Vagina (tissue), 2 donors: ENCODE data around the gene AHR.

ENCODE experiments used
- POLR2A ChIP-seq, 2 donors: fragments of 450-650 bp; IDR thresholded peaks; one replicate each; pipeline ENCODE4 v1.6.1; 2017; ENCODE audit warnings: antibody characterized with exemption in 2 of 2, mild to moderate bottlenecking in 2 of 2, moderate library complexity in 2 of 2
- POLR2AphosphoS5 ChIP-seq, 2 donors: sonication (generic); formaldehyde crosslinking; IDR thresholded peaks; one replicate each; pipeline ENCODE4 v1.9.0; 2017; ENCODE audit warnings: antibody characterized with exemption in 2 of 2, mild to moderate bottlenecking in 2 of 2, low read depth in 1 of 2; ENCODE audit not compliant: insufficient read depth in 1 of 2
- TF ChIP-seq, protein P1 (sequence below), 3 experiments: fragments of 450-650 bp in 2 of 3; fragments of 200-600 bp in 1 of 3; sonication (generic) in 1 of 3; IDR thresholded peaks; one replicate each; pipeline ENCODE4 v1.5.1; 2017 to 2019; ENCODE audit warnings: antibody characterized with exemption in 3 of 3, mild to moderate bottlenecking in 2 of 3, moderate library complexity in 2 of 3

DNA sequence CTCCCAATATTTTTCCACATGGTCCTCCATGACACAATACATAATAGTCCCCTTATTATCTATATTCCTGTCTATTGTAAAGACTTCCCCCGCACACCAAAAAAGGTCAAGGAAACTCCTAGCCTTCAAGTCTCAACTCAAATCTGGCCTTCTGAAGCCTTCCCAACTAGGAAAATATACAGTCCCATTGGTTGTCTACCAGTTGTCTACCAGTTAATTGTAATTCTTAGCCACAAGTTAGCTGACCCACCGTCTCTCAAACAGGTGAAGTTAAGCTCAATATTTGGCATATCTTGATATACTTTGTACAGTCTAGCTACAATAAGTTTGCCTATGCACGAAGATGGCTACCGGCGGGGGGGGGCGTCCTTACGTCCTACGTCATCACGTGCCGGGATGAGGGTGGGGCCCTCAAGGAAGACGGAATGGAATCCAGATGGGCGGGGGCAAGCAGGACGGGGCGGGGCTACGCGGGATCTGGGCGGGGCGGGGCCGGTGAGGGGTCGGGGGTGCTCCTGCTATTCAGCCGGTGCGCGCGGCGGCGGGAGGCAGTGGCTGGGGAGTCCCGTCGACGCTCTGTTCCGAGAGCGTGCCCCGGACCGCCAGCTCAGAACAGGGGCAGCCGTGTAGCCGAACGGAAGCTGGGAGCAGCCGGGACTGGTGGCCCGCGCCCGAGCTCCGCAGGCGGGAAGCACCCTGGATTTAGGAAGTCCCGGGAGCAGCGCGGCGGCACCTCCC, at the start of gene AHR:
- TF ChIP-seq, protein P1, sequence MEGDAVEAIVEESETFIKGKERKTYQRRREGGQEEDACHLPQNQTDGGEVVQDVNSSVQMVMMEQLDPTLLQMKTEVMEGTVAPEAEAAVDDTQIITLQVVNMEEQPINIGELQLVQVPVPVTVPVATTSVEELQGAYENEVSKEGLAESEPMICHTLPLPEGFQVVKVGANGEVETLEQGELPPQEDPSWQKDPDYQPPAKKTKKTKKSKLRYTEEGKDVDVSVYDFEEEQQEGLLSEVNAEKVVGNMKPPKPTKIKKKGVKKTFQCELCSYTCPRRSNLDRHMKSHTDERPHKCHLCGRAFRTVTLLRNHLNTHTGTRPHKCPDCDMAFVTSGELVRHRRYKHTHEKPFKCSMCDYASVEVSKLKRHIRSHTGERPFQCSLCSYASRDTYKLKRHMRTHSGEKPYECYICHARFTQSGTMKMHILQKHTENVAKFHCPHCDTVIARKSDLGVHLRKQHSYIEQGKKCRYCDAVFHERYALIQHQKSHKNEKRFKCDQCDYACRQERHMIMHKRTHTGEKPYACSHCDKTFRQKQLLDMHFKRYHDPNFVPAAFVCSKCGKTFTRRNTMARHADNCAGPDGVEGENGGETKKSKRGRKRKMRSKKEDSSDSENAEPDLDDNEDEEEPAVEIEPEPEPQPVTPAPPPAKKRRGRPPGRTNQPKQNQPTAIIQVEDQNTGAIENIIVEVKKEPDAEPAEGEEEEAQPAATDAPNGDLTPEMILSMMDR (IDR thresholded peaks at IDR 0.05), result no peak
- TF ChIP-seq POLR2A (IDR thresholded peaks at IDR 0.05), result peak; percentile 74 to 89
- peak in 1 of 2 donors; percentile 92 for TF ChIP-seq POLR2AphosphoS5 (IDR thresholded peaks at IDR 0.05; ENCODE audit: insufficient read depth in 1 of 2, low read depth in 1 of 2)
